Dedifferentiated amniotic fluid mesenchymal stem cell (primary cell): ENCODE results near the gene MARK4.

ENCODE experiments used
- DNase-seq: peaks from one replicate; pipeline ENCODE4 v3.0.0-alpha.2; 2016; ENCODE audit errors: extremely low spot score

The MARK4 gene

GRCh38 chr19:45271735-45272108 lies 20.7 kb downstream of the MARK4 start:
- DNase-seq, result no peak

GRCh38 chr19:45273521-45273855 lies 22.4 kb downstream of the MARK4 start:
- no peak for DNase-seq

- no peak for DNase-seq
These were observed 24.4 kb downstream of the MARK4 start for GRCh38 chr19:45275370-45275971.

DNA sequence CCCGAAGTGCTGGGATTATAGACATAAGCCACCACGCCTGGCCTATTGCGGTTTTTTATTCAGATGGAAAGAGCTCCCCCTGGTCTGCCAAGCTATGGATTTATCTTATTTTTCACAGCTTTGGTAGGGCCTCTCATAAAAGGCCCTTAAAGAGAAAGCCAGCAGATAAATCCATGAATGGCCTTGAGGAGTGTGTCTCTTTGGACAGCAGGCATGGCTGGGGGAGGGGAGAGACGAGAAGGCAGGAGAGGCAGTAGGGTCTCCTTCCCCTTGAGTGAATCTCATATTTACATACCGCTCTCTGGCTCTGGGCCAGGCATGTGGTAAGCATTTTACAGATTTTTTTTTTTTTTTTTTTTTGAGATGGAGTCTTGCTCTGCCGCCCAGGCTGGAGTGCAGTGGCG lies 25.2 kb downstream of the MARK4 start:
- no peak for DNase-seq

GRCh38 chr19:45278087-45278486 lies 27.0 kb downstream of the MARK4 start:
- no peak for DNase-seq

DNA sequence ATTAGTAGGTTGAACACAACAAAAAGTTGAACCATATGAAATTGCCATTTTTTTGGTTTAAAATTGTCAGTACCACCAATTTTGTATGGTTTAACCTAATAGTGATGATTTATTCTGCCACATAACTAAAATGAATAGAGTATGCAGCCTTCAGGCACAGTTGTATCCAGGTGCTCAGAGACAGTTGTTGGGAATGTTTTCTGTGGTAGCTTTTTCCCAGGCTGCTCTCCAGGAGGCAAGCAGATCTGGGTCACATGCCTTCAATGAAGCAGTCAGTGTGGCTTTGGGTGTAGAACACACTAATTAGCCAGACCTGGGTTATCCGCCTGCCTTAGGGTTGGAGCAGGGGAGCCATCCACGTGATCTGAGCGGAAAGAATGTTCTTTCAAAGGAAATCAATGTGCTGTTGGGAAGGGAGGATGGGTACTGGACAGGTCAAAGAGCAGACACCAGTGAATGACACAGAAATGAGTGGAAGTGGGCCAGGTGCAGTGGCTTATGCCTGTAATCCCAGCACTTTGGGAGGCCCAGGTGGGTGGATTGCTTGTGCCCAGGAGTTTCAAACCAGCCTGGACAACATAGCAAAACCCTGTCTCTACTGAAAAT lies 28.6 kb downstream of the MARK4 start:
- DNase-seq, result no peak

DNA sequence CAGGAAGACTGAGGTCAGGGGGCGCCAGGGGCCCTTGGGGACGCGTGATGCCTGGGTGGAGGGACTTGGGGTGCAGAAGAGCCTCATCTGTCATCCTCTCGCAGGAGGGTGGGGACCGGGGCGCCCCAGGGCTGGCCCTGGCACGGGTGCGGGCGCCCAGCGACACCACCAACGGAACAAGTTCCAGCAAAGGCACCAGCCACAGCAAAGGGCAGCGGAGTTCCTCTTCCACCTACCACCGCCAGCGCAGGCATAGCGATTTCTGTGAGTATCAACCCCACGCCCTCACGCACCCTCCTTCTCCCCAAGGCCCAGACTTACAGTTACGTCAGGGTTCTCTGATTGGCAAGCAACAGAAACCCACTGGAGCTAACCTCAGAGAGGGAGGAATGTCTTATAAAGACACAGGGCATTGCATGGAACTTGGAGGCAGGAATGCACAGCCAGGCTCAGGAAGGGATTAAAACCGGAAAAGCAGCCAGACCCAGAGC lies 29.4 kb downstream of the MARK4 start:
- no peak for DNase-seq

GRCh38 chr19:45283443-45284033 lies 32.5 kb downstream of the MARK4 start:
- no peak for DNase-seq

GRCh38 chr19:45290381-45290931 lies 39.4 kb downstream of the MARK4 start:
- DNase-seq, result no peak

GRCh38 chr19:45291834-45292233 lies 40.8 kb downstream of the MARK4 start:
- DNase-seq, result no peak

GRCh38 chr19:45293682-45294081 lies 42.6 kb downstream of the MARK4 start:
- no peak for DNase-seq

DNA sequence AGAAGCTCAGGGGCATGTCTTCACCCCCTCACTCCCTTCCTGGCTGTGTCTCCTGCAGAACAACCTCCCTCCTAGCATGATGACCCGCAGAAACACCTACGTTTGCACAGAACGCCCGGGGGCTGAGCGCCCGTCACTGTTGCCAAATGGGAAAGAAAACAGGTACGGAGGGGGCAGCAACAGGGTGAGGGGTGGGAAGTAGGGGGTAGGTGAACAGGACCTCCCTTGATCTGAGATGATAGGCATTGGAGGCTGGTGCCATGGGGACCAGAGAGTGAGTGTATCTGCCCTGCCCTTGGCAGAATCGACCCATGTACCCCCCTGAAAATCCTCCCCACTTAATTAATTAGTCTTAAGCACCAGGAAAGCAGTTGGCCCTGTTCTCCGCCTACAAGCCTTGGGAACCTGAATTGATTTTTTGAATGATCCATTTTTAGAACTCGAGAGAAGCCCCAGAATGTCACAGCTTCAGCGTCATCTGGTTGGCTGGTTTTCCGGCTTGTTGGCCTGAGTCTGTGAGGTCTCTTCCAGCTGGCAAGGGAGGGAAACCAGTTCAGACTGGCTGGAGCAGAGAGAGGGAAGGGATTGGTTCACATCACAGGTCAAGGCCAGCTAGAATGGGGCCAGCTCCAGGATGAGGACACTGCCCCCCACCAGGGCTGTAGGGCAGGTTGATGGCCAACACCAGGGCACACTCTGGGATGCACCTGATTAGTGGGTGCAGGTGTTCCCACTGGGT lies 43.4 kb downstream of the MARK4 start:
- DNase-seq, result no peak

DNA sequence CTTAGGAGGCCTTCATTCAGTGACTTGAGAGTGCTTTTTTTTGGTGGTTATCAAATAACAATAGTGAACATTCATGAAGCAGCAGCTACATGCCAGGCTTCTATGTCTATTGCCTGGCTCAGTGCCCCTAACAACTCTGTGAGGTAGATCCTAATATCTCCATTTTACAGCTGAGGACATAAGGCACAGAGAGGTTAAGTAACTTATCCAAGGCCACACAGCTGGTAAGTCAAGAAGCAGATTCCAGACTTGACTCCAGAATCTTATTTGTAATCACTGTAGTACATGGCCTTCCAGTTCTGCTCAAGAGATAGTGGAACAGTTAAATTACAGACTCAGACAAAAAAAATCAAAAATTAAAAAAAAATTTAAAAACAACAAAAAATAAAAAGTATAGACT lies 44.8 kb downstream of the MARK4 start:
- DNase-seq, result no peak

GRCh38 chr19:45296355-45296754 lies 45.3 kb downstream of the MARK4 start:
- DNase-seq, result no peak

DNA sequence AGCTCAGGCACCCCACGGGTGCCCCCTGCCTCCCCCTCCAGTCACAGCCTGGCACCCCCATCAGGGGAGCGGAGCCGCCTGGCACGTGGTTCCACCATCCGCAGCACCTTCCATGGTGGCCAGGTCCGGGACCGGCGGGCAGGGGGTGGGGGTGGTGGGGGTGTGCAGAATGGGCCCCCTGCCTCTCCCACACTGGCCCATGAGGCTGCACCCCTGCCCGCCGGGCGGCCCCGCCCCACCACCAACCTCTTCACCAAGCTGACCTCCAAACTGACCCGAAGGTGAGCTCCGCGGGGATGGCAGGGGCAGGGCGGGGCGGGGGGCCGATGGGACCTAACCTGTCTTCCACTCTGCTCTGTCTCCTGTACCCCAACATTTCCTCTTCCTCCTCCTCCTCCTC lies 46.6 kb downstream of the MARK4 start:
- DNase-seq, result no peak

GRCh38 chr19:45298264-45298663 lies 47.2 kb downstream of the MARK4 start:
- DNase-seq, result no peak

GRCh38 chr19:45299719-45300118 lies 48.6 kb downstream of the MARK4 start:
- no peak for DNase-seq

DNA sequence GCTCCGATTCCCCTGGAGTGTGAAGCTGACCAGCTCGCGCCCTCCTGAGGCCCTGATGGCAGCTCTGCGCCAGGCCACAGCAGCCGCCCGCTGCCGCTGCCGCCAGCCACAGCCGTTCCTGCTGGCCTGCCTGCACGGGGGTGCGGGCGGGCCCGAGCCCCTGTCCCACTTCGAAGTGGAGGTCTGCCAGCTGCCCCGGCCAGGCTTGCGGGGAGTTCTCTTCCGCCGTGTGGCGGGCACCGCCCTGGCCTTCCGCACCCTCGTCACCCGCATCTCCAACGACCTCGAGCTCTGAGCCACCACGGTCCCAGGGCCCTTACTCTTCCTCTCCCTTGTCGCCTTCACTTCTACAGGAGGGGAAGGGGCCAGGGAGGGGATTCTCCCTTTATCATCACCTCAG lies 51.3 kb downstream of the MARK4 start:
- DNase-seq, result no peak

DNA sequence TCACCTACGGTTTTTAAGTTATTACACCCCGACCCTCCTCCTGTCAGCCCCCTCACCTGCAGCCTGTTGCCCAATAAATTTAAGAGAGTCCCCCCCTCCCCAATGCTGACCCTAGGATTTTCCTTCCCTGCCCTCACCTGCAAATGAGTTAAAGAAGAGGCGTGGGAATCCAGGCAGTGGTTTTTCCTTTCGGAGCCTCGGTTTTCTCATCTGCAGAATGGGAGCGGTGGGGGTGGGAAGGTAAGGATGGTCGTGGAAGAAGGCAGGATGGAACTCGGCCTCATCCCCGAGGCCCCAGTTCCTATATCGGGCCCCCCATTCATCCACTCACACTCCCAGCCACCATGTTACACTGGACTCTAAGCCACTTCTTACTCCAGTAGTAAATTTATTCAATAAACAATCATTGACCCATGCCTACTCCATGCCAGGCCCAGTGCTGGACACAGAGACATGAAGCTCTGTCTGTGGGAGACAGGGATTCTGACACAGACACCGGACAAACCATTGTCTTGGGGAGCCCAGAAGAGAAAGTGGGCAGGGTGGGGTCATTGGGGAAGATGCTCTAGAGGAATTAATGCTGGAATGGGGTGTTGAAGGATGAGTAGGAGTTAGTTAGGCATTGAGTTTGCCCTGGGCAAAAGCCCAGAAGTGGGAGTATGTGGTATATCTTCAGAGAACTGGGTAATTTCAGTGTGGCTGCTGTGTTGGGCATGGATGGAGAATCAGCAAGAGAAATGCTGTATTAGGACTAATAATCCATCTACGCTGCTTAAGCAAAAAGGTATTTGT lies 52.4 kb downstream of the MARK4 start:
- no peak for DNase-seq

DNA sequence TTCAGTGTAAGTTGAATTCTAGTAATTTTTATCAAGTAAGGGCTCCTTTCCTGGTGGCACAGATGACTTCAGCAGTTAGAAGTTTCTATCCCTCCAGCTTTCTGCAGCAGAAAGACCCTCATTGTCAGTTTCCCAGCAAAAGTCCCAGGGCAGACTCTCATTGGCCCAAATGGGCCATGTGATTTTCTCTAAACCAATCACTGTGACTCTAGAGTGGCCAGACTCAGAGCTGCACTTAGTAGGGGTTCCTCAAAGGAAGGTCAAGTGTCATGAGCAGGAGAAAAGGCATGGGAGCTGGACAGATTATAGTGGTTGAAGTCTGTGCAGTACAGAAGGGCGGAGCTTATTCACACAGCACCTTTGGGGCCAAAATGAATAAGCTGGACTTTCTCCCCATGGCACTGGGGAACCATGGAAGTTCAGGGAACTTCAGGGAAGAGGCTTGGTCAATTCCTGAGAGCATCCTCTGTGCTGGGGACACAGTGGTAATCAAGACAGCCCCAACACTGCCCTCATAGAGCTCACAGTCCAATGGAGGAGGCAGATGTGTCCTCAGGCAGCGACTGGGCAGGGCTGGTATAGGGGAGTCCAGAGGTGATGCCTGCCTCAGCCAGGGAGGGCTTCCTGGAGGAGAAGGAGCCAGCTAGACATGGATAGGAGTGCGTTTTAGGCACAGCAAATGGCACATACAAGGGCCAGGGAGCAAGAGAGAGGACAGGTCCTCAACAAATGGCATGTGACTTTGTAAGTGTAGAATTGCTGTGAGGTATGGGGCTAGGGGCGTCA lies 53.3 kb downstream of the MARK4 start:
- DNase-seq, result no peak

DNA sequence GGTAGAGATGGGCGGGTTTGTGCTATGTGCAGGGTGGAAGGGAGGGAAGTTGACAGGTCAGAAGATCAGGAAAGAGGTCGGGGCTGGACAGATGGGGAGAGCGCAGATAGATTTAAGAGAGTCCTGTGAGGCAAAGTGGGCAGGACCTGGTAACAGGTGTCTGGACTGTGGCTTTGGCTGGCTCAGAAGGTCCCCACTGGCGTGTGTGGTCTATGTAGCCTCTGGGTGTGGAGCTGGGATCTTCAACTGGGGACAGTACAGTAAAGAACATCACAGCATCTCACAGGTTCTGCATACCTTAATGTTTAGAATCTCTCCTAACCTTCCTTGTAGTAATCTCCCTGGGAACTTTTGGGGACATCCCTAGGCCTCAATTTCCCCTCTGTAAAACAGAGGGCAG lies 53.9 kb downstream of the MARK4 start:
- DNase-seq, result no peak
